Peyer's patch (tissue), 4 donors: ENCODE results near the gene WFS1. TPM values are rescaled to one million over a fixed set of nuclear protein-coding genes. Genes with fewer than 3 reads are reported as not detected.
A peak's percentile ranks its signal among the peaks of the same experiment; 100 is the strongest.

Experiments
- DNase-seq, 3 donors: peaks; one replicate each; pipeline ENCODE4 v3.0.0-alpha.2; 2017 to 2019
- H3K27ac ChIP-seq, 4 donors: fragments of 200-600 bp; sonication (generic); one replicate each; pipeline ENCODE4 v1.5.1; 2016 to 2019
- H3K27me3 ChIP-seq, 2 donors: fragments of 200-600 bp; sonication (generic); one replicate each; pipeline ENCODE4 v1.5.1; 2019
- H3K36me3 ChIP-seq, 3 donors: fragments of 200-600 bp; sonication (generic); one replicate each; pipeline ENCODE4 v1.5.1; 2016 to 2019
- H3K4me1 ChIP-seq, 4 donors: fragments of 200-600 bp; sonication (generic); one replicate each; pipeline ENCODE4 v1.5.1; 2016 to 2019
- H3K4me3 ChIP-seq, 4 donors: fragments of 200-600 bp; sonication (generic); 1 replicate in 3 of 4; 2 replicates in 1 of 4; pipeline ENCODE4 v1.5.1; 2016 to 2019; ENCODE audit warnings: mild to moderate bottlenecking in 1 of 4
- H3K9me3 ChIP-seq, 4 donors: fragments of 200-600 bp; sonication (generic); one replicate each; pipeline ENCODE4 v1.5.1; 2016 to 2019; ENCODE audit warnings: mild to moderate bottlenecking in 1 of 4
- CTCF ChIP-seq, 6 experiments: fragments of 450-650 bp in 4 of 6; fragments of 200-600 bp in 2 of 6; sonication (generic) in 1 of 6; IDR thresholded peaks; one replicate each; pipeline ENCODE4 v1.5.1; 2017 to 2019; ENCODE audit warnings: antibody characterized with exemption in 6 of 6, mild to moderate bottlenecking in 3 of 6, moderate library complexity in 1 of 6
- POLR2A ChIP-seq, 2 donors: fragments of 450-650 bp; IDR thresholded peaks; one replicate each; pipeline ENCODE4 v1.5.1; 2017; ENCODE audit warnings: antibody characterized with exemption in 2 of 2, mild to moderate bottlenecking in 2 of 2, moderate library complexity in 2 of 2
- total RNA-seq, 4 donors: library from RNA; depleted of rRNA; stranded (reverse); fragments of >200 nt; gene quantifications; one replicate each; pipeline ENCODE4 v1.1.0, GENCODE V29; 2016

The WFS1 gene
- total RNA-seq, 4 donors from 2014 or later: 10.0 to 39.6 (median 30.0) TPM

DNA sequence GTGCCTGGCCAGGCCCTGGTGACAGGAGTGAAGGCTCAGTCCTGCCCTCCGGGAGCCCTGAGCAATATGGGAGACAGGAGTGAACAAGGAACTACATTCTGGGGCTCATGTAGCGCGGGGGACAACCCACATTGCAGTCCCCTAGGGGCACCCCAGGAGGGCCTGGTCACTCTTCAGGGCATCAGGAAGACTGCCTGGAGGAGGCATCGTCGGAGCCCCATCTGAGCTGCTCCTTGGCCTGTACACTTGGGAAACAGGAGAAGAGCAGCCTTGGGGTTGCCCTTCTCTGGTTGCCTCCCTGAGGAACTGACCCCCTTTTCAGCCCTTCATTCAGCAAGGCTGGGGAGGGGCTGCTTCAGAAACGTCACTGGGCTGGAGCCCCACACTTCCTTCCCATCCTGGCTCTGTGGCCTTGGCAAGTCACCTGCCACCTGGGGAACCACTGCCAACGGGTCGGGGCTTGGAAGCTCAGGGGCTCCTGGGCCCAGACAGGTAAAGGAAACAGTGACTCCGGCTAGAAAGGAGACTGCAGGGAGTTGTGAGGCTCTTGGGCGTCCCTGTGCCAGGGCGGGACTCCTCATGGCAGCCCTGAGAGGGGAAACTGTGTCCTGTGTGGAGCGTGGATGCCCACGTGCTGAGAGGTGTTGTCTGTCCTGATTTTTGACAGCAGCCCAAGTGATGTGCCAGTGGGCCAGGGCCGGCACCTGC is 10.1 kb downstream of the WFS1 start:
- TF ChIP-seq CTCF (IDR thresholded peaks at IDR 0.05) (no peak), POLR2A (IDR thresholded peaks at IDR 0.05) (no peak)
- peak overlapping the region in 1 of 4 donors; percentile 66 for H3K27ac ChIP-seq
- no peaks in the 10 kb centered on the region for H3K9me3 ChIP-seq
- no peak for DNase-seq
- H3K4me1 ChIP-seq: peaks cover 5 to 63% (median 12%) of the 10 kb centered on the region in 4 donors
- H3K4me3 ChIP-seq: no peak overlapping the region
- no peaks in the 10 kb centered on the region for H3K36me3 ChIP-seq
- no peaks in the 10 kb centered on the region for H3K27me3 ChIP-seq

- Histone ChIP-seq H3K4me1 (peaks cover 5 to 61% (median 12%) of the 10 kb centered on the region in 4 donors), H3K9me3 (no peaks in the 10 kb centered on the region), H3K27ac (no peak overlapping the region), H3K4me3 (no peak overlapping the region), H3K36me3 (no peaks in the 10 kb centered on the region), H3K27me3 (no peaks in the 10 kb centered on the region)
- no peak for DNase-seq
- TF ChIP-seq POLR2A (IDR thresholded peaks at IDR 0.05) (no peak), CTCF (IDR thresholded peaks at IDR 0.05) (no peak)
These were observed 10.8 kb downstream of the WFS1 start for GRCh38 chr4:6280365-6280996.

DNA sequence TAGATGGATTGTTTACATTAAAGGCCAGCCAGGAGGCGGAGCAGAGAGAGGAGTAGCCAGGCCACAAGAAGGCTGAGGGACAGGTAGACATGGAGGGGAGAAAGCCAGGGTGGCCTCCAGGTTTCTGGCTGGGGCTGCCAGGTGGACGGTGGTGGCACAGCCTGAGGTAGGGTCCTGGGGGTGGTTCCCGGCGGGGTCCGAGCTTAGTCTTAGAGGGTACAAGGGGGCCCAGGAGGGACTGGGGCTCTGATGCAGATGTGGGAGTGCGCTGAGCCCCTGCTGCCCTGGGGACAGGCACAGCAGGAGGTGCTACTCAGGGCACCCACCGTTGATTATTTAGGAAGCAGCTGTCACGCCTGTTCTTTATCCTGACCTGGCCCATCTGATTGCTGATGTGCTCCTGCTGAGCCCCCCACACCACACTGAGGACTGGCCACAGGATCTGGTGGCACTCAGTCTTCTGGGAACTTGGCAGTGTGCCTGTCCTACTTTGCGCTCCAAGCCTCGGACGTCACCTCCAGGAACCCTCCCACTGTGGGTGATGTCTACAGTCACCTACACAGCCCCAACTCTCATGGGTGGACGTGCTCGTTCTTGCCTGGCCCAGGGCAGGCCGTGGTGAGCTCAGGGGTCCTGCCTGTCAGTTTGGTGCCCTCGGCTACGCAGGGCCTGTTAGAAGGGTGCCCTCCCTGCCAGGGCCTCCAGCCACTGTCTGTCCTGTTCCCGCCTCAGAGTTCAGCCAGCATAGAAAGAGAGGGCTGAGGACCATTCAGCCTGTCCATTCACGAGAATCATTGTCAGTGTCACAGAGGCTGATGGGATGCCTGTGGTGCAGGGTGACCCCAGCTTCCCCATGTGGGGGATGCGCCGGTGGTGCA is 12.0 kb downstream of the WFS1 start:
- Histone ChIP-seq H3K9me3 (no peaks in the 10 kb centered on the region), H3K27ac (peak overlapping the region in 3 of 4 donors; percentile 12 to 70 (median 56)), H3K27me3 (no peaks in the 10 kb centered on the region), H3K36me3 (no peaks in the 10 kb centered on the region), H3K4me3 (no peak overlapping the region), H3K4me1 (peaks cover 5 to 51% (median 12%) of the 10 kb centered on the region in 4 donors)
- DNase-seq: no peak
- TF ChIP-seq POLR2A (IDR thresholded peaks at IDR 0.05): no peak
- no peak for TF ChIP-seq CTCF (IDR thresholded peaks at IDR 0.05)

DNA sequence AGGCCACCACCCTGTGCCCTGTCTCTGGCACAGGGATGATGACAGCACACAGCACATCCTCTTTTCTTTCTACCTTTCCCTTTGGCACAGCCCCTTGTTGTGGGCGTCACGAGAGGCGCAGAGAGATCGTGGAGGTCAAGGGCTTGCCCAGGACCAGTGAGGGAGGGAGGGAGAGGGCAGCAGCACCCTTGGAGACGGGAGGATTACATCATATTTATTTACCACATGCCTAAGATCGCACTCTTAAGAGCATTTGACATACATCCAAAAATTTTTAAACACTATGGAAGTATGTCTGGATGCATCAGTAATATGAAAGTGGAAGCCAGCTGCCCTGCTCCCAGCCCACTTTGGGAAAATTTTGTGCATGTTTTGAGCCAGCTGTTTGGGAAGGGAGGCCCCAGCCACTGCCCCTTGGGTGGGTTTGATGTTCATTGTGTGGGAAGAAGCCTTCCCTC is 12.7 kb downstream of the WFS1 start:
- H3K9me3 ChIP-seq: no peaks in the 10 kb centered on the region
- H3K36me3 ChIP-seq: peaks cover 0 to 6% (median 0%) of the 10 kb centered on the region in 3 donors
- H3K27me3 ChIP-seq: no peaks in the 10 kb centered on the region
- no peak overlapping the region for H3K4me3 ChIP-seq
- TF ChIP-seq POLR2A (IDR thresholded peaks at IDR 0.05): no peak
- no peak for TF ChIP-seq CTCF (IDR thresholded peaks at IDR 0.05)
- H3K4me1 ChIP-seq: peaks cover 5 to 44% (median 12%) of the 10 kb centered on the region in 4 donors
- H3K27ac ChIP-seq: peak overlapping the region; percentile 12 to 70 (median 36)
- DNase-seq: no peak

- Histone ChIP-seq H3K27me3 (no peaks in the 10 kb centered on the region), H3K9me3 (no peaks in the 10 kb centered on the region), H3K36me3 (peaks cover 0 to 16% (median 0%) of the 10 kb centered on the region in 3 donors), H3K27ac (peak overlapping the region in 1 of 4 donors; percentile 70), H3K4me1 (peaks cover 5 to 35% (median 9%) of the 10 kb centered on the region in 4 donors), H3K4me3 (no peak overlapping the region)
- no peak for DNase-seq
- TF ChIP-seq CTCF (IDR thresholded peaks at IDR 0.05): no peak
- no peak for TF ChIP-seq POLR2A (IDR thresholded peaks at IDR 0.05)
These were observed 13.6 kb downstream of the WFS1 start for GRCh38 chr4:6283282-6283681.
